ENCODE data around the gene FAM180B.

The FAM180B gene

GRCh38 chr11:47589118-47589517, 2.6 kb downstream of the FAM180B start (continued):
- TF ChIP-seq ZNF148 (tag by site-specific recombination; IDR thresholded peaks at IDR 0.05; ENCODE audit: borderline replicate concordance) = no peak
- no peak for TF ChIP-seq ZNF664 (tag by site-specific recombination; IDR thresholded peaks at IDR 0.05)
- no peak for TF ChIP-seq ZNF394 (tag by site-specific recombination; IDR thresholded peaks at IDR 0.05; ENCODE audit: borderline replicate concordance)
- TF ChIP-seq SCRT1 (tag by site-specific recombination; IDR thresholded peaks at IDR 0.05; ENCODE audit: borderline replicate concordance) = no peak
- TF ChIP-seq ZNF175 (tag by site-specific recombination; IDR thresholded peaks at IDR 0.05) = no peak
- TF ChIP-seq BCL6B (tag by site-specific recombination; IDR thresholded peaks at IDR 0.05) = no peak
- TF ChIP-seq ZNF350 (tag by site-specific recombination; IDR thresholded peaks at IDR 0.05) = no peak
- no peak for TF ChIP-seq ZBTB8A (tag by site-specific recombination; IDR thresholded peaks at IDR 0.05)
- no peak for TF ChIP-seq ZNF416 (tag by site-specific recombination; IDR thresholded peaks at IDR 0.05)

DNA sequence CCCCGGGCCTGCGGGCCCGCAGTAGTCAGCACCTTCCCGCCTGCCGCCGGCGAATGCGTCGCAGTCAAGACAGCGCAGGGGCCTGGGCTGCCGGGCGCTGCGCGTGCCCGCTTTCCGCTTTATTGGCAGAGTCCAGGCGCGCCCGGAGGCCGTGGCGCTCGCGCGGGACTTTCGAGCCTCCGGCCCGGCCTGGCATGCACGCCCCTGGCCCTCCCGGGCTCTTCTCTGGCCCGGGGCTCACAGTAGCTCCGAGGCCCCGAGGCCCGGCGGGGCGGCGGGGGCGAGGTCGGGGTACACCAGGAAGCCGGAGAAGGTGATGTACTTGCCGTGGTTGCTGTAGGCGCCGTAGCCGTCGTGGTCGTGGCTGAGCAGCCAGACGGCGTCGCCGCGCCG, 3.1 kb downstream of the FAM180B start:
- POLR2A ChIA-PET = no interaction called here
- H3K4me1 ChIP-seq (ENCODE audit: control insufficient read depth, insufficient read depth, low read length) = no peaks in the 10 kb centered on the region

More for the DNA sequence above, 3.1 kb downstream of the FAM180B start:
- no peak overlapping the region for H3K4me3 ChIP-seq (ENCODE audit: low read depth, low read length)
- CTCF ChIA-PET = no interaction called here
- no peak overlapping the region for H3K27ac ChIP-seq (ENCODE audit: extremely low read depth, low read depth, low read length)
- peaks cover 4 to 8% of the 10 kb centered on the region in 2 experiments; a peak in 2 of 3 replicates for H3K36me3 ChIP-seq (ENCODE audit: control insufficient read depth in 2 of 2, insufficient read depth in 1 of 2, low read length in 2 of 2)
- no peak for TF ChIP-seq WT1 (tag by site-specific recombination; IDR thresholded peaks at IDR 0.05)
- no peak for TF ChIP-seq SCRT2 (tag by site-specific recombination; IDR thresholded peaks at IDR 0.05)
- no peak for TF ChIP-seq SP7 (tag by site-specific recombination; IDR thresholded peaks at IDR 0.05)
- no peak for TF ChIP-seq ZNF518A (tag by site-specific recombination; conservative IDR thresholded peaks at IDR 0.05; ENCODE audit: low read depth)
- TF ChIP-seq, protein P1, sequence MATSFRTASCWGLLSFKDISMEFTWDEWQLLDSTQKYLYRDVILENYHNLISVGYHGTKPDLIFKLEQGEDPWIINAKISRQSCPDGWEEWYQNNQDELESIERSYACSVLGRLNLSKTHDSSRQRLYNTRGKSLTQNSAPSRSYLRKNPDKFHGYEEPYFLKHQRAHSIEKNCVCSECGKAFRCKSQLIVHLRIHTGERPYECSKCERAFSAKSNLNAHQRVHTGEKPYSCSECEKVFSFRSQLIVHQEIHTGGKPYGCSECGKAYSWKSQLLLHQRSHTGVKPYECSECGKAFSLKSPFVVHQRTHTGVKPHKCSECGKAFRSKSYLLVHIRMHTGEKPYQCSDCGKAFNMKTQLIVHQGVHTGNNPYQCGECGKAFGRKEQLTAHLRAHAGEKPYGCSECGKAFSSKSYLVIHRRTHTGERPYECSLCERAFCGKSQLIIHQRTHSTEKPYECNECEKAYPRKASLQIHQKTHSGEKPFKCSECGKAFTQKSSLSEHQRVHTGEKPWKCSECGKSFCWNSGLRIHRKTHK (tag by site-specific recombination; IDR thresholded peaks at IDR 0.05) = no peak
- no peak for TF ChIP-seq ZNF701 (tag by site-specific recombination; IDR thresholded peaks at IDR 0.05)
- TF ChIP-seq ZNF488 (tag by site-specific recombination; IDR thresholded peaks at IDR 0.05) = no peak
- TF ChIP-seq PATZ1 (tag by site-specific recombination; IDR thresholded peaks at IDR 0.05) = no peak
- no peak for TF ChIP-seq ZNF473 (tag by site-specific recombination; IDR thresholded peaks at IDR 0.05)
- no peak for TF ChIP-seq ZSCAN16 (tag by site-specific recombination; IDR thresholded peaks at IDR 0.05)
- no peak for TF ChIP-seq FEZF1 (tag by site-specific recombination; IDR thresholded peaks at IDR 0.05)
- no peak for TF ChIP-seq HOXC10 (CRISPR knock-in tag; IDR thresholded peaks at IDR 0.05)
- no peak for TF ChIP-seq ZNF777 (tag by site-specific recombination; IDR thresholded peaks at IDR 0.05; ENCODE audit: borderline replicate concordance)
- TF ChIP-seq SCRT1 (tag by site-specific recombination; IDR thresholded peaks at IDR 0.05; ENCODE audit: borderline replicate concordance) = no peak
- no peaks in the 10 kb centered on the region for H3K9me3 ChIP-seq (ENCODE audit: control insufficient read depth, insufficient read depth, low read depth, low read length)

All from HEK293 (cell line).